SW480 (cell line): ENCODE measurements around the gene SLC2A2.

Source experiments
- DNase-seq: peaks from one replicate; pipeline ENCODE4 v3.0.0-alpha.2; 2016; ENCODE audit warnings: low spot score

The SLC2A2 gene

GRCh38 chr3:171028779-171029232 lies 2.3 kb upstream of the SLC2A2 start:
- DNase-seq: peak; percentile 14

GRCh38 chr3:171028025-171028778 lies 1.7 kb upstream of the SLC2A2 start:
- DNase-seq: peak; percentile 70

DNA sequence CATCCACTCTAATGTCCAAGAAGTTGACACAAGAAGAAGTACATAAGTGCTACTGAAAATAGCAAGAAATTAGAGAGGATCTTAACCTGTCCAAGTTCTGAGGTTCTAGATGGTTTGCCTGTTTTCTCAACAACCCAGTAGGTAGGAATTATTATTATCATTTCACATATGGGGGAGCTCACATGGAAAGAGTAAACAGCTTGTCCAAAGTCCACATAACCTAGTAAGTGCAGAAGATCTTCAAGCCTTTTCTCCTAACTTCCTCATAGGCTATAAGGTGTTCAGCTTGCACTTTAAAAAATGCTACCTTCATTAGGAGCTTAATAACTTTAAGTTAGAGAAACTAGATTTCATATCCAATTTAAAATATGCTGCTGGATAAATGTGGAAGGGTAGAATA lies 3.0 kb downstream of the SLC2A2 start:
- DNase-seq: no peak

DNA sequence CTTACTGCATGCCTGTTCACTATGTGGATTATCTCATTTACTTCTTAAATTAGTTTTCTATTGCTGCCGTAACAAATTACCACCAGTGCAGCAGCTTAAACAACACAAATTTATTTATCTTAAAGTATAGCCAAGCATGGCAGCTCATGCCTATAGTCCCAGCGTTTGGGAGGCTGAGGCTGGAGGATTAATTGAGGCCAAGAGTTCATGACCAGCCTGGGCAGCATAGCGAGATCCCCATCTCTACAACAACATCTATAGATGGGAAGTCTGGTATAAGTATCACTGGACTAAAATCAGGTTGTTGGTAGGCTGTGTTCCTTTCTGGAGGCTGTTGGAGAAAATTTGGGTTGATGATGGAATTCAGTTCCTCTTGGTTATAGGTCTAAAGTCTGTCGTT lies 5.1 kb downstream of the SLC2A2 start:
- no peak for DNase-seq

DNA sequence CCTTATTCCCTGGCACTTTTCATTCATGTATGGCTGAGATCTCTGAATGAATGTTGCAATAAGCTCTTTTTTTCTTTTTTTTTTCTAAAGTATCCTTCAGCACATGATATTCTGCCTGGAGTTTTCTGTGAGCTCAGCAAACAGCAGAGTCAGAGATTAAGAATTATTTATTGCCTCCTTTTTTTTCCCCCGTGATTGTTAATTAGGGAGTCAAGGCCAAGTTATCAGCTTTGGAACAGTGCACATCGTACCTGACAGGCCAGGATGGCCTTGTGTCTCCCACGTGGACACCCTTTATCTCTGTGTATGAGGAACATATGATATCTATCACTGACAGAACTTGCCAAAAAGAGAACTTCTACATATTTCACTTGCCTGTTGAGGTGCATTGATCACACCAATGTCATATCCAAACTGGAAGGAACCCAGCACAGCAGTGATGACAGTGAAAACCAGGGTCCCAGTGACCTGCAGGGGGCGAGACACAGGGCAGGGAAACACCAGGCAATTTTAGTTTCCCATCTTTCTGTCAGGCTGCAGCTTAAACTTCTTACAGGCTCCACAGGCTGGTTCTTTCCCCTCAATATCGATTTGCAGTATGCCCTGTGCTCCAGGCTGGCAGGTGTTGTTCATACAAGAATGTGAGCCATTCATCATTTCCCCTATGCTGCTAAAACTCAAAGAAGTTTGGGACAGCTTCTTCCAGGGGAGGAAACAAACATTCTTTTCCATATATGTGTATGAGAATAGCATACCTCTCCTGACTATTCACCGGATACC lies 8.2 kb downstream of the SLC2A2 start:
- no peak for DNase-seq

- no peak for DNase-seq
These were observed 12.4 kb downstream of the SLC2A2 start for GRCh38 chr3:171013822-171014748.

GRCh38 chr3:171011873-171012336 lies 14.6 kb downstream of the SLC2A2 start:
- DNase-seq: no peak

- no peak for DNase-seq
These were observed 15.2 kb downstream of the SLC2A2 start for GRCh38 chr3:171011109-171011872.

DNA sequence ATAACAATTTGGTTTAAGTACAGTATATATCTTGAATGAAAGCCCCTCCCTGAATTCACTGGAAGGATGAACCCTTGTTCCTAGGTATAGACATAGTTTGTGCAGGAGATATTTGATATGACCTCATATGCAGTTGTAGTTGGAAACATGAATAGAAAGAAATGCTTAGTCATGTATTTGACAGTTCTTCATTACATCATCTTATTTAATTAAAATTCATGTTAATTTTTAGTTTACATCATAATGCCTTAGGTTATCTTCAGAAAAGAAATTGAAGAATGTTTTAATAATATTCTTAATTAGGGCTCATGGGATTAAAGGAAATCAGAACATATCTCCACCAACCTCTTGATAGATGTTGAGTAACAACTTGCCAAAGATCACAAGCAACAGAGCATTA lies 19.2 kb downstream of the SLC2A2 start:
- no peak for DNase-seq

DNA sequence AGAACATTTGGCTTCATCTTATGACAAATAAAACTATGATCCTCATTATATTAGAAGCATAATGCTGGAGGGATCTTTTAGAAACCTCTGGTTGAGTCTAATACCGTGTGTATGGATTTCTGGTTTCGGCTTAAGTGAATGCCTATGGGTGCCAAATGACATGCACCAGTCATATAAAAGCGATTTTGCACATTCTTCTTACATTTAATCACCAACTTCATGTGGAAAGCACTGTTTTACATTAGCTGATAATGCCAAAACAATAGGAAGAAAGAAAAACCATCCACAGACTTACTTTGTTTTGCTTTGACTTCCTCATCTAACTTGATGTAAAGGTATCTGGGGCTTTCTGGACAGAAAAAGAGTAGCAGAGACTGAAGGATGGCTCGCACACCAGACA lies 20.9 kb downstream of the SLC2A2 start:
- no peak for DNase-seq

DNA sequence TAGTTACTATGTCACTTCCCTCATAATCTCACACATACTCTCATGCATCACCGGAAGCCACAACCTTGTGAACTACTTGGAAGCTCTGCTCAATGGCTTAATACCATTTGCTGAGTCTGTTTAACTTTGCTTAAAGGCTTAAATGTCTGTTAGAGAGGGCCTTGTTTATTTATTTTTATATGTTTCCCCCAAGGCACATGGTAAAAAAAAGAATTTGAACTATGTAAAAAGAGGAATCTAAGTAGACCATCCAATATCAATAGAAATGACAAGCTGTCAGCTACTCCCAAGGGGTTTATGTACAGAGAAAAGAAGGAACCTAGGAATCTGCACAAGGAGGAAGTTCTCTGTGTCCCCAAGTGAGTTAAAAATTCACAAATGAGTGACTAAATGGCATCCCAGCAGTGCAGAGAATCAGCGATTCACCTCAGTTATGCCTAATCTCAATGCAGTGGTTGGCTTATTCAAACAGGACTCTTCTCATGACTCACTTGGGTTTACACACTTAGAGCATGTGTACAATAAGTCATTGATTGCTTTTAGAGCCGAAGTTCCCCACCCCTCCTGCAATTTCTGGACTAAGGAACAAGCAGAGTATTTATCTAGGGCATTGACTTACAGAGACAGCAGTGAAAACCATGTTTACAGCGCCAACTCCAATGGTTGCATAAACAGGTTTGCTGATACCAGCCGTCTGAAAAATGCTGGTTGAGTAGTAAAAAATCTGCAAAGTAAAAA lies 24.4 kb downstream of the SLC2A2 start:
- DNase-seq: peak; percentile 14

- DNase-seq: no peak
These were observed 25.1 kb downstream of the SLC2A2 start for GRCh38 chr3:171001250-171001893.

- DNase-seq: no peak
These were observed 26.2 kb downstream of the SLC2A2 start for GRCh38 chr3:171000281-171000680.

- DNase-seq: peak; percentile 21
These were observed 26.7 kb downstream of the SLC2A2 start for GRCh38 chr3:170999737-171000242.

- no peak for DNase-seq
These were observed 28.3 kb downstream of the SLC2A2 start for GRCh38 chr3:170997961-170998913.

DNA sequence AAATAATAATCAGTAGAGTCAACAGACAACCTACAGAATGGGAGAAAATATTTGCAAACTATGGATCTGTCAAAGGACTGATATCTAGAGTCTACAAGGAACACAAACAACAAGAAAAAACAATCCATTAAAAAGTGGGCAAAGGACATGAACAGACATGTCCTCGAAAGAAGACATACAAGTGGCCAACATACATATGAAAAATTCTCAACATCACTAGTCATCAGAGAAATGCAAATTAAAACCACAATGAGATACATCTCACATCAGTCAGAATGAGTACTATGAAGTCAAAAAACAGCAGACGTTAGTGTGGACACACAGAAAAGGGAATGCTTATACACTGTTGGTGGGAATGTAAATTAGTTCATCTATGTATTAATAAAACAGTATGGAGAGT lies 33.7 kb downstream of the SLC2A2 start:
- DNase-seq: no peak

- DNase-seq: no peak
These were observed 34.9 kb downstream of the SLC2A2 start for GRCh38 chr3:170991664-170992063.

GRCh38 chr3:170989100-170989648 lies 37.3 kb downstream of the SLC2A2 start:
- DNase-seq: no peak
